IPS DF 4.7 (cell line): ENCODE measurements around the gene RHEX.

Source experiments
- DNase-seq: peaks from one replicate; pipeline ENCODE4 v3.0.0-alpha.2; 2013; ENCODE audit warnings: low spot score; ENCODE audit errors: extremely low read depth

The RHEX gene

DNA sequence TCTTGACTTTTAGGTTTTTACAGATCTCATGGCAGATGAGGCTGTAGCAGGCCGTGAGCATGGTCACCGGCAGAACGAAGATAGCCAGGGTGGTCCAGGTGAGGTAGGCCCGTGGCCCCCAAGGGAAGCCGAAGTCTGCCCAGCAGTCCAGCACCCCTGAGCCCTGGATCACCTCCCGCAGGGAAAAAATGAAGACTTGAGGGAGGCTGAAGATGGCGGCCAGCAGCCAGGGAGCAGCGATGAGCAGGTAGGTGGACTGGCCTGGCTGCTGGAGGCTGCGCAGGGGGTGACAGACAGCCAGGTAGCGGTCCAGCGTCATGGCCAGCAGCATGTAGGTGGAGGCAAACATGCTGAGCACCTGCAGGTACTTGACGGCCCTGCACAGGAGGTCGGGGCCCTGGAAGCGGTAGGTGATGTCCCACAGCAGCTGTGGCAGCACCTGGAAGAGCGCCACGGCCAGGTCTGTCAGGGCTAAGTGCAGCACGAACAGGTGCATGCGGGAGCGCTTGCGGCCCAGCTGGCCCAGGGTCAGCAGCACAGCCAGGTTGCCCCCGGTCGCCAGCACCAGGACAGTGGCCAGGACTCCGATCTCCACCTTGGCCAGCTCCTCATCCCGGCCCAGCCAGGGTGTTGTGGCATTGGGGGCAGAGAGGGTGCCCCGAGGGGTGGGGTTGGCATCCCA is 63.4 kb downstream of the RHEX start:
- no peak for DNase-seq

DNA sequence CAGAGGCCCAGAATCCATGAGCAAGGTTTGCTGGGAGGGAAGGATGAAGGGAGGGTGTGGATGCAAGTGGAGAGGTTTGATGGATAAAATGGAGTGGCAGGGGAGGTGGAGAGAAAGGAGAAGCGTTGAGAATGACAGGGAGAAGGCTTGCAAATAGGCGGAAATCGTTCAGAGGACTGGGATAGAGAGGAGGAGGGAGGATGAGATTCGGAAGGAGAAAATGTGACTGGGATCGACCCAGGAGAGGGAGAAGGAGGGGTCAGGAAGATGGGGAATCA is 63.8 kb downstream of the RHEX start:
- DNase-seq: no peak

DNA sequence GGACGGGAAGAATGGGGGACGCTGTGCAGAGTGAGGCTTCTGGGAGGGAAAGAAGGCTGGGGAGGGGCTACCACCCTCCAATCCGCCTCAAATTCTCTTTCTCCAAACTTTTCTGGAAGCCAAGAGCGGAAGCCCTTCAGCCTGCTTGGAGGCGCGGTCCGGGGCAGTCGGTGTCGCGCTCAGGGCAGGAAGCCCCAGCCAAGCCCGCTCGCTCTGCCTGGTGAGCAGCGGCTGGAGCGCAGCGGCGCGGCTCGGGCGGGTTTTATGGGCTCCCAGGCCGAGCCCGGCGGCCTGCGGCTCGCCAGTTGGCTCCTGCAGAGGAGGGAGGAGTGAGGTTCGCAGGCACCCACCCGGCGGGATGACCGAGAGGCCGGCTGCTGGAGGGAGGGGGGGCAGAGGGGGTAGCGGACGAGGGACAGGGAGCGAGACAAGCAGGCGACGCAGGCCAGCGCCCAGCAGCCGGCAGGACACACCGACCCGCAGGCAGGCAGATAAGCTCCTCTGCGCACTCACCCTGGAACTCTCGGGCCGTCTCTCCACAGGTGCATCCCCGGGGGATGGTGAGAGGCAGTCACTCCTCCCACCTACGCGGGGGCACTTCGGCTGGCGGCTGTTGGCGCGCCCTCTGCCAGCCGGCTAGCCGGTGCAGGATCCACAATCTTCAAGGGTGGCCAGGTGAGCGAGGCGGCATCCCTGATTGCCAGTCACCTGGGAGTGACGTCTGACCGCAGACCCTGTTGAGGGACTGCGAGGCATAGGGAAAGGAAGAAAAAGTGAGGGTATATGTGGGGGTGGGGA is 64.4 kb downstream of the RHEX start, which contains the start of gene AVPR1B:
TSS of gene AVPR1B (minus strand) at position 238 of the 798 bp plus-strand sequence. CDS start 498 bp downstream, outside the sequence.
- no peak for DNase-seq

DNA sequence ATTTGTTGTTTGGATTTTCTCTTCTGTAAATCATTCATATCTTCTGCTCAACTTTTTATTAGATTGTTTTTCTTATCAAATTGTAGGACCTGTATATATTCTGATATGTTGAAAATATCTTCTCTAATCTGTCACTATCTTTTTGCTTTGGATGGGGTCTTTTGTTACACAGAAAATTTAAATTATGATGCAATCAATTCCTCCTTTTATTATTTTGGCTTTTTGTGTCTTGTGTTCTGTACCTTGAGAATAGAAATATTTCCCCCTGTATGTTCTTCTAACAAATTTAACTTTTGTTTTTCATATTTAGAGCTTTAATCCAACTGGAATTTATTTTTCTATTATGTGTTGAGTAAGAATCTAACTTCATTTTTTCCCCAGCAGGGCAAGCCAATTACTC is 67.4 kb downstream of the RHEX start:
- no peak for DNase-seq

DNA sequence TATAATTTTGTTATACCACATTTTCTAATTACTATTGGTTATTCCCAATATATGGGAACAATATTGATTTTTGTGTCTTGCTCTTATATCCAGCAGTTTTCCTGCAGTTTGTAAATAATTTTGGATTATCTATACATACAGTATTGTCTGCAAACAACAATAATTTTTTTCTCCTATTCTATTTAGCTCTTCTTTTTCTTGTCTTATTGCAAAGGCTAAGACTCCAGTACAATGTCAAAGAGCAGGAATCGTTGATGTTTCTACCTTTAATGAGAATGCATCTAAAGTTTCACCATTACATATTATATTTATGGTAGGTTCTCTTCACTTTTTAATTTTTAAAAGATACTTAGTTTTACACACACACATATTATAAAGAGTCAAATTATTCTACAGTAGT is 68.3 kb downstream of the RHEX start:
- no peak for DNase-seq

DNA sequence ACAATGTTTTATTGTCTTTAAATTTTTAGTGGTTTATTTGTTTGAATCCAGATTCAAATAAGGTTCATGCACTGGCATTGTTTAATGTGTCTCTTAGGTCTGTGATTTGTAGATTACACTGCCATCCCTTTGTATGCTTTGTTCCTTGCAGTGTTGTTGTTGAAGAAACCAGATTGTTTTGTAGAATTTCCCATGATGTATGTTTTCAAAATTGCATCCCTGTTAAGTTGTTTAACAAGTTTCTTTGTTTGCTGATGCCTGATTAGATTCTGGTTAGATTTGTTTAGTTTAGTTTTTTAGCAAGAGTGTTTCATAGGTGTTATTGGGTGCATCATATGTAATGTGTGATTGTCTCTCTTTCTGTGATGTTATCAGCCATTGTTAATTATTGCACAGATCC is 69.7 kb downstream of the RHEX start:
- DNase-seq: no peak

DNA sequence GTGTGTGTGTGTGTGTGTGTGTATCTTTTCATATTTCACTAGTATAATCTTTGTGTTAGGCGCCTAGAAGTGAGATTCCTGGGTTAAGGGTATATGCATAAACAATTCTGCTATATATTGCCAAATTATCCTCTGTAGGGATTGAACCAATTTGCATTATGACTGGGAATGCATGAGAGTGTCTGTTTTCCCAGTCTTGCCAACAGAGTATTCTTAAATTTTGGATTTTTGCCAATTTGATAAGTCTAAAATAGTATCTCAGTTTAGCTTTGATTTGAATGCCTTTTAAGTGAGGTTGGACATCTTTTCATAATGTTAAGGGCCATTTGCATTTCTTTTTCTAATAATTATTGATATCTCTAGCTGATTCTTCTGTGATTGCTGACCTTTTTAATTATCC is 72.4 kb downstream of the RHEX start:
- no peak for DNase-seq

DNA sequence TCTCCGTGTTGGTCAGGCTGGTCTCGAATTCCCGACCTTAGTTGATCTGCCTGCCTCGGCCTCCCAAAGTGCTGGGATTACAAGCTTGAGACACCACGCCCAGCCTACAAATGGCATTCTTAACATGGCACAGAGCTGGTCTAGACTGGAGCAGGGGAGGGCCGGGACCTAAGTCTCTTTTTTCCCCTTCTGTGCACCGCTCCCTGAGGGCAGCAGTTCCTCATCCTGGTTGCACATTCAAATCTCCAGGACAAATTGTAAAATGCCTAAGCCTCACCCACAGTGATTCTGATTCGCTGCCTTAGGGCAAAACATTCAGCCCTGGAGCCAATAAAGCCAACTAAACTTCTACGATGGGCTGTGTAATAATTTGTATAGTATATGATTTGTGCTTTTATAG is 74.4 kb downstream of the RHEX start:
- DNase-seq: no peak

DNA sequence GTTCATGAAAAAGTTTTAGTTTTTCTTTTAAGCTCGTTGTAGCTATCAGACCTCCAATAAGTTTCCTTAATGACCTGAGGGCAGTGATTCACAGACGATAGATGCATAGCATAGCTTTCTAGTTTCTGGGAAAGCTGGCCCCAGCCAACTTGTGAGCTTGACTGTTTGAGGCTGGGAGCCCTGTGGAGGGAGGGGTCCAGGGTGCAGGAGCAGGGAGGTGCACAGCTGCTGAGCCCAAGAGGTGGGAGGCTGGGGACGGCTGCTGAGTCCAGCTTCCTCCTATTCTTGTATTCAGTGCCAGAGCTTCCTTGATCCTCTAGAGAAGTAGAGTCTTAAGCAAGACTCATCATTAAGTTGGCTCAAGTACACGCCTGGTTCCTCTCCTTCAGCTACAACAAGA is 75.2 kb downstream of the RHEX start:
- DNase-seq: no peak

DNA sequence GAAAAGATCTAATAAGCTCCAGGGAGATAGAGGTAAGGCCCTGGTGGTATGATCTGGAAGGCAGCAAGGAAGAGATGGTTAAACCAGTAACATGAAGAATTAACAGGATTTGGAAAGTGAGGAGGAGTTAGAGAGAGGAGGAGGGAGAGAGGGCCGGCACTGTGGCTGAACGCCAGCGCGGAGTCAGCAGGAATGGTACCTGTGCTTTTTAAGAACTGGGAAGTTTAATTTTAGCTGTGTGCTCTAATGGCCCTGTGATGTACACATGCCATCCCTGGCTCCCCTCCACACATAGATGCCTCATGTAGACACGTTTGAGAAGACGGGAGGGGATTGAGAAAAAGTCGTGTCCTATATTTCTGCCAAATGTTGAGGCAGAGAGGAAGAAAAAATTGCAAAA is 78.1 kb downstream of the RHEX start:
- no peak for DNase-seq

DNA sequence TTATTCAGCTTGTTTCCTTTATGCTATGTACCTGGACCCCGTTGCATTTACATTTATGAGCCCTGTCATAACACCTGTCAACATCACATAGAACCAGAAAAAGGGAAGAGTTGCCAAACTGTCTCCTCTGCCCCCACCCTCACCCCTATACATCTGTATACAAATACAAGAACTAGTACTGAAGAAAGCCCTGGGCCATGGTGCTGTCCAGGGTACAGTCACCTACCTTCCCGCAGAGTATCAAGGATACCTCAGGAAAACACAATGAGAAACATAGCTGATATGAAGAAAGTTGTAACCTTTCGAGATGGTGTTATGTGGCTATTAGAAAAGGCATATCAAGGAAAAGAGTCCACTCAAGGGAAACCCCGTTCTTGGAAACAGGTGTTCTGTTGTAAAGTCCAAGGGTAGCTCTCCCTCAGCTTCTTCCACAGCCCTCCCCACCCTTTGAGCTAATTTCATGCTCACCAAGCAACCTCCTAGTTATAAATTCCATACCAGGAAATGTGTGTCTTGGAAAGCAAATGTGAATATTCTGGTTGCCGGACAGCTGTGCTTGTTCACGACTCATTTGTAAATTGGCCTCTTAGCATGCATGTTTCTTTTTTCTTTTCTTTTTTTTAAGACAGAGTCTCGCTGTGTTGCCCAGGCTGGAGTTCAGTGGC is 80.9 kb downstream of the RHEX start:
- DNase-seq: no peak

DNA sequence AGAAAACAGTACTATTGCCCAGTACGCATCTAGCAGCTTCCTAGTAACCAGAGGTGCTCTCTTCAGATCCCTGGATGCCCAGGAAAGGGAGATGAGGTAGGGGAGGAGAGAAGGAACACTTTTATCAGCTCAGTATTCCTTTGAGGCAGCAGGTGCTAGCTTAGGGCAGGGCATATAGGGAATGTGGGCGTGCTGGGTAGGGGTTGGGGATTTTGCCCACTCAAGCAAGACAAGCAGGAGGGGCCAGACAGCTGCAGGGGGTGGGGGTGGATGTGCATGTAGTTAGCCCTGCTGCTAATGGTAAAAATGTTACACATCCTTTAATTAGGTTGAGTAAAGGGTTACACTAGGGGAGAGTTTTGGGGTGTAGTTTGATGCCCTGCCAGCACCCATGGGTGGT is 82.3 kb downstream of the RHEX start:
- DNase-seq: no peak

DNA sequence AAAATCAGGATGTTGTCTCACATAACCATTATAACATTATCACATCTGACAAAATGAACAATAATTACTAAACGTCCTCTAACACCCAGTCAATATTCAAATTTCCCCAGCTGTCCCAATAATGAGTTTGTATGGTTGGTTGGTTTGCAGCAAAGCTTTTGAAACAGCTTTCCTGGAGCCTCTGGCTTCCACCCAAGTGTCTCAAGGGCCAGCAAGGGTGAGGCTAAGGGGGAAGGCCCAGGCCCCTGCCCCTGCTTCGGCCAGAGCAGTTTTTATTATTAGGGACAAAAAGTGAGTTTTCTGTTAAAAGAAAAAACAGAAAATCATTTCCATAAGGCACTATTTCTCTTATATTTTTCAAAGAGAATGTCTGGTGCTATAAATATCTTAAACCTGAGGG is 83.3 kb downstream of the RHEX start:
- DNase-seq: no peak

DNA sequence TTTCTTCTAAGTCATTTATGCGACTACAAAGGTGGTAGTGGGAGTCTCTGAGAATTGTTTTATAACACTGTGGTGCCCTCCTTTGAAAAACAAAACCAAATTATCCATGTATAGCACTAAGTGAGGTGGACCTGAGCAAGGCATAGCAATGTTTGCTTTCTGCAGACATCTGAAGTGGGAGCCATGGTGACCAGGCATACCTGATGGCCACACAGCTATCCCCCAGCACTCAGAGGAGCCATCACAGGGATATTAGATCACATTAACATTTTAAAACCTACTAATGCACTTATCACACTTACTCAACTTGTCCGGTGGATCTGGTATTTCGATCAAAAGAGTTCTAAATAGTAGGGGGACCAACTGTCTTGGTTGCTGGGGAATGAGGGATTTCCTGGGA is 89.0 kb downstream of the RHEX start:
- DNase-seq: no peak

DNA sequence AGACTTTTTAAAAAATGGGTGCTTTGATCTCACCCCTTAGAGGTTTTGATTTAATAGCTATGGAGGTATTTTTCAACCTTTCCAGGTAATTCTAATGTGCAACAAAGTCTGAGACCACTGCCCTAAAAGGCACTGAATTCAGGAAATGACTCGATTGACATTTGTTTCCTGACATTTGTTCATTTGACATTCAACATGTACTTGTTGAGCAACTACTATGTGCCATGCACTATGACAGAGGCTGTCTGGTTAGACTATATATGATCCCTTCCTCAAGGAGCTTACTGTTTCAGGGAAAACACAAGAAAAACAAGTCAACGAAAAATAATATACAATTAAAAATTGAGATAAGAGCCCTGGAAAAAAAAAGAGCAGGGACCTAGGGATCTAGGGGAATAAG is 89.8 kb downstream of the RHEX start:
- DNase-seq: no peak

DNA sequence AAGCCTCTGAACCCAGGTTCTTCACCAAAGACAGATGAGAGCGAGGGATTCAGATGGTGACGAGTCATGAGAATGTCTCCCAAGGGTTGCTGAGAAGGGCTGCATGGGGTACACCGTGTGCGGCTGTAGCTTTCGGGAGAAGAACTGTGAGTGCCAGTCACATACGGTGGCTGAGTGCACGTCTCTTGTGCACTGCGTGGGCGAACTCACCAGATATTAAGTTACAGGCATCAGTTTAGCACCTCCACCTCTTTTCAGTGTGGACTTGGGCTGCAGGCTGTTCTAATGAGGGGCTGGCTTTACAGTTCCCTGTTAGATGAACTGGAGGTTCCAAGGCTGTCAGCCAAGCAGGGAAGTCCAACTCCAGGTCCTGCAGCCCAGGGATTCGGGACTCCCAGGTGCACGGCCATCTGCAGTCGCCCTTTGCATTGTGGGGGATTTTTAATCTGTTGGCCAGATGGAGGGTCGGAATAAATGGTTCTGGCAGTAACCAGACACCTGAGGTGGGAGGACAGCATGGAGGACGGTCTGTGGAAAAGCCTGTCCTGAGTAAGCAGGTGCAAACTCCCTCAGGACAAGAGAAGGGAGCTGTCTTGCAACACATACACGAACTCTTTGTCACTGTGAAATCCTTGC is 90.7 kb downstream of the RHEX start:
- DNase-seq: no peak

DNA sequence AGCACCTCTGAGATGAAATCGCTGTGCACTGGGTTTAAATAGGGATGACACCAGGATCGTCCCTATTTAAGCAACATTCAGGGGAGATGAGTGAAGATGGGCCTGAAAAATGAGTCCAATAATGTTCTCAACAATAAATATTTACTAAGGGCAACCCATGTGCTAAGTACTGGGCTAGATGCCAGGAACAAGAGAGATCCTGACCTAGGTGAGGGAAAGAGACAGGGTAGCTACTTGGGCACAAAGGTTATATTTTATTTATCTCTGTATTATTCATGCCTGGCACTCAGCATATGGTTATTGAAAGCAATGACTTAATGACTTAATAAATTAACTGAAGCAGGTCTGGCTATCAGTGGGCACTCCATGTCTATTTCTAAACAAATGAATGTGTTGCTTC is 91.6 kb downstream of the RHEX start:
- DNase-seq: no peak

DNA sequence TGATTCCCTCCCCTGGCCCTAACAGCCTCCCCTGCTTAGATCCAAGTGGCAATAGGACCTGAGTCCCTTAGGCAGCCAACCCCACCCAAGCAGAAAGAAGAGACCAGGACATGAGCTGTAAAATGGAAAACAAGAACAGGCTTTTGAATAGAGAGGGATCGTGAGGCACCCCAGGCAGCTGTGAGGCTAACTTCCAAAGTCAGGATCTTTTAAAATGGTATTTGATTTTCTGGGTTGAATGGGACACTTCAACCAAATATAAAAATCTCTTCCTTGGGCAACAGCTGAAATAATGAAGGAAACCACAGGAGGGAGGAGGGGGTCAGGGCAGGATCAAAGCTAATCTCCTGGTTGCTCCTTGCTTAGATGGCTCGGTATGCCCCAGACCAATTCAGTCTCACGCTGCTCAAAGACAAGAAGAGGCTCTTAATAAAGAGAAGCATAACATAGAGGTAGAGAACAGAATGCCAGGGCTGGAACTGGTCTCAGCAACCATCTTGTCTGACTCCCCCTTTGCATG is 92.9 kb downstream of the RHEX start:
- no peak for DNase-seq
